DOHH2 (cell line): Measurements from ENCODE around the gene MEGF8.

Experiments used
- CTCF ChIP-seq: fragments of 200-600 bp; sonication (generic); IDR thresholded peaks from one replicate; pipeline ENCODE4 v1.5.1; 2014; ENCODE audit warnings: antibody characterized with exemption, mild to moderate bottlenecking, low read depth, low read length; ENCODE audit not compliant: poor library complexity, severe bottlenecking
- EZH2phosphoT487 ChIP-seq: fragments of 200-600 bp; sonication (generic); IDR thresholded peaks from 2 replicates; pipeline ENCODE4 v1.6.1; 2017; ENCODE audit warnings: borderline replicate concordance, mild to moderate bottlenecking, antibody characterized with exemption, low read length, moderate library complexity, mixed read lengths

- TF ChIP-seq CTCF (no peak), EZH2phosphoT487 (no peak)
These were observed 93.9 kb downstream of the MEGF8 start for GRCh38 chr19:42419309-42419708.
